NT2/D1 (cell line): ENCODE results near the gene CLRN3.

Experiments
- DNase-seq: peaks from one replicate; pipeline ENCODE4 v3.0.0-alpha.2; 2011; ENCODE audit warnings: low read depth, low spot score
- H3K27me3 ChIP-seq: 2 replicates; pipeline ENCODE4 v1.6.0; 2011; ENCODE audit warnings: mild to moderate bottlenecking; ENCODE audit not compliant: insufficient read length, insufficient read depth
- H3K36me3 ChIP-seq: 2 replicates; pipeline ENCODE4 v1.6.1; 2011; ENCODE audit warnings: mild to moderate bottlenecking, low read length, mixed read lengths; ENCODE audit not compliant: insufficient read depth, insufficient read length
- H3K4me1 ChIP-seq: 2 replicates; pipeline ENCODE4 v1.5.1; 2011; ENCODE audit not compliant: insufficient read depth, insufficient read length
- H3K4me3 ChIP-seq: 2 replicates; pipeline ENCODE4 v1.5.1; 2011; ENCODE audit warnings: low read depth; ENCODE audit not compliant: insufficient read length
- H3K9ac ChIP-seq: 2 replicates; pipeline ENCODE4 v1.6.0; 2011; ENCODE audit warnings: low read depth; ENCODE audit not compliant: insufficient read length
- H3K9me3 ChIP-seq: 2 replicates; pipeline ENCODE4 v1.5.1; 2011; ENCODE audit warnings: mild to moderate bottlenecking, low read length; ENCODE audit not compliant: insufficient read depth
- SUZ12 ChIP-seq: IDR thresholded peaks from 2 replicates; pipeline ENCODE4 v1.6.1; 2011; ENCODE audit not compliant: insufficient read length, insufficient read depth; ENCODE audit errors: extremely low read depth
- YY1 ChIP-seq: IDR thresholded peaks from 2 replicates; pipeline ENCODE4 v1.6.1; 2011; ENCODE audit not compliant: insufficient read length, insufficient read depth
- ZNF274 ChIP-seq: IDR thresholded peaks from 2 replicates; pipeline ENCODE4 v1.6.1; 2011; ENCODE audit warnings: mild to moderate bottlenecking, low read depth, low read length

Gene CLRN3

DNA sequence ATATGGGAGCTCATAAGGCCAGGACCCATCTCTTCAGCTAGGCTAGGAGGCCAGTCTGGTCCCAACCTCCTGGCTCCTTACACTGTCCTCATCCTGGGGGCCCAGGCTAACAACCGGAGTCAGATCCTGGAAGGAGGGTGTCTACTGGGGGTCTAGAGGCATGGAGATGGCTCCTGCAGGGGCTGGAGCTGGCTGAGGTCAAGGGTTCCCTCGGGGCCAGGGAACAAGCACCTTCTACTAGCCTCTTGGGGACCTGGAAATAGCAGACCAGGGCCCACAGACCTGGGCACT is 37.2 kb downstream of the CLRN3 start:
- Histone ChIP-seq H3K9me3 (no peaks in the 10 kb centered on the region), H3K4me3 (no peak overlapping the region), H3K27me3 (no peaks in the 10 kb centered on the region), H3K4me1 (peaks cover 5% of the 10 kb centered on the region), H3K36me3 (no peaks in the 10 kb centered on the region), H3K9ac (no peak overlapping the region)
- DNase-seq = no peak
- TF ChIP-seq SUZ12 (no peak), ZNF274 (no peak), YY1 (no peak)

DNA sequence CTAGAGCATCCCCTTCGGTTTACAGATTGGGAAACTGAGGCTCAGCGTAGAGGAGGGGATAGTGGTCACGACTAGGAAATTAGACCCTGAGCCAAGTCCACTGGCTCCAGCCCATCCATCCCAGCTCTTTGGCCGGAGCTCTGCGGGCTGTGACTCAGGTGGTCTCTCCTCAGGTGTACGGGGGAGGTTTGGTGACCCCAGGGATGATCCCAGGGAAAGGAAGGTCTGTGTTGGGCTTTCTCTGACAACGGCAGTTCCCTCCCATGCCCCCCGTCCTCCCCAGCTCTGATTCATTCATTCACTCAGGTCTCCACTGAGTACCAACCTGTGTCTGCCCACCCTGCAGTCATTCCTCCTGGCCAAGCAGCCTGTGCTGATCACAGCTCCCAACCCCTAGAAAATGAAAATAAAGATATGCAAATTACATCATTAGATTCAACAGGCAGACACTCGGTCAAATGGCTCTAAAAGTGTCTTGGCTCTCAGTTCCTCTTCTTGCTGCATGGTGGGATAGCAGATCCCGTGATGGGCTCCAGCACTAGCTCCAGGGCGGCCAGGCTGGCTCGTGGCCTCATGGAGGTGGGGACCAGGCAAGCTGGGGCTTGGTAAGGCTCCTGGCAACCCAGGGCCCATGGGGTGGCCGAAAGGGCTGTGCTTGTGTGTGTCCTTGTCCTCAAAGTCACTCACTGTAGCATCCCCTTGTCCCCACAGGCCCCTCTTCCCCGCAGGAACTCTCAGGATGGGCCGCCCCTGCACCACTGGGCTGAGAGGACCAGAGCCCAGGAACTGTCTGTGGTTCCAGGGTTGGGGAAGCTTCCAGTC is 37.8 kb downstream of the CLRN3 start:
- Histone ChIP-seq H3K4me1 (peaks cover 5% of the 10 kb centered on the region), H3K27me3 (no peaks in the 10 kb centered on the region), H3K9ac (no peak overlapping the region), H3K4me3 (no peak overlapping the region), H3K9me3 (no peaks in the 10 kb centered on the region), H3K36me3 (no peaks in the 10 kb centered on the region)
- TF ChIP-seq SUZ12 (no peak), YY1 (no peak), ZNF274 (no peak)
- DNase-seq = no peak

DNA sequence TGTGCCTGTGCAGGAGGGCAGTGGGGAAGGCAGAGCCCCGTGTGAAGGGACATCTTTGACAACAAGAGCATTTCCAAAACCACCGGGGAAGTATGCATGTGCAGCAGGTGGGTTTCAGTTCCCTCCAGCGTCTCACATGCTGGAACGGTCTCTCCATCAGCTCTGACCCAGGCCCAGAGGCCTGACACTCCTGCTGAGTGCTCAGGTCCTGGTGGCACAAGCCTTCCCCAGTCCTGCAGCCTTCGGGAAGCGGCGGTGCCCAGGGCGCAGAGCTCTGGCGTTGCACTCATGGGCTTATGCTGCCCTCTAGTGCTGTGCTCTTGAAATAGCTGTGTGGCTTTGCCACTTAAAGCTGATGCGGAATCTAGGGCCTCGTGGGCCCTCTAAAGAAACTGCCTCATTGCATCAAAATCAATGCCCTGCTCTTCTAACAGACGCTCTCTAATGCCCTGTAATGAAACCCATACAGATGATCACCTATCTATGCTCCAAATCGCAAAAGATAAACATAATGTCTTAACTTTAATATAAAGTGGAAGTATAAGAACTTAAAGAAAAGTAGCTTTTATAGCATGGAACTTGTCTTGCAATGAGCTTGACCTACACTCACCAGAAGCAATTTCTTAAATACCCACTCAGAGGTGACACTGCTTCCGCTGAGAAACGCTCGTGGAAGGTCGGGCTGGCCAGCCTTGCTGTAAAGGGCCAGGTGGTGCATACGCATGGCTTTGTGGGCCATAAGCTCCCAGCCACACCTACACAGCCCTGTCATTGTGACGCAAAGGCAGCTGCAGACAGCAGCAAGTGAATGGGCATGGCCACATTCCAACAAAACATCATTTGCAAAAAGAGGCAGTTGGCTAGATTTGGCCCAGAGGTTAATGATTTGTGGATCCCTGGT is 38.6 kb downstream of the CLRN3 start:
- DNase-seq = peak; percentile 18
- H3K36me3 ChIP-seq = no peaks in the 10 kb centered on the region
- TF ChIP-seq SUZ12 (no peak), YY1 (no peak), ZNF274 (no peak)
- H3K9ac ChIP-seq = no peak overlapping the region
- H3K4me1 ChIP-seq = peaks cover 5% of the 10 kb centered on the region
- H3K27me3 ChIP-seq = no peaks in the 10 kb centered on the region
- no peak overlapping the region for H3K4me3 ChIP-seq
- H3K9me3 ChIP-seq = no peaks in the 10 kb centered on the region

DNA sequence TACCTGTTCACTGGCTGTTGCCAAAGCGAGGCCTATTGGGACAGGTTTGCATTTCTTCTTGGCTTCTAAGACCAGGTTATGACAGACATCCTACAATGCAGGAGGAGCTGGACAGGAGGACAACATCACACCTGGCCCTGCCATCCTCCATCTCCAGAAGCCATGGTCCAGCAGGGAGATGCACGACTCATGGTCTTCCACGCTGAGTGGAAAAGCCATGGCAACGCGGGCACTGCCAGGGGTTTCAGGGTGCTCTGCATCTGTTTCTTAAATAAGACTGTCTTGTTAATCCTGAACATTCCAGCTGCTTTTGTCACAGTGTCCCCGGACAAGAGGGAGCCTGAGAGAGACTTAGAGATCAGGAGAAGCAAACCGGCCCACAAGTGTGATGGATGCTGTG is 40.3 kb downstream of the CLRN3 start:
- no peak overlapping the region for H3K4me3 ChIP-seq
- H3K9me3 ChIP-seq = no peaks in the 10 kb centered on the region
- peaks cover 5% of the 10 kb centered on the region for H3K4me1 ChIP-seq
- no peak overlapping the region for H3K9ac ChIP-seq
- TF ChIP-seq ZNF274 = no peak
- no peak for TF ChIP-seq SUZ12
- no peak for TF ChIP-seq YY1
- H3K36me3 ChIP-seq = no peaks in the 10 kb centered on the region
- DNase-seq = no peak
- H3K27me3 ChIP-seq = no peaks in the 10 kb centered on the region

DNA sequence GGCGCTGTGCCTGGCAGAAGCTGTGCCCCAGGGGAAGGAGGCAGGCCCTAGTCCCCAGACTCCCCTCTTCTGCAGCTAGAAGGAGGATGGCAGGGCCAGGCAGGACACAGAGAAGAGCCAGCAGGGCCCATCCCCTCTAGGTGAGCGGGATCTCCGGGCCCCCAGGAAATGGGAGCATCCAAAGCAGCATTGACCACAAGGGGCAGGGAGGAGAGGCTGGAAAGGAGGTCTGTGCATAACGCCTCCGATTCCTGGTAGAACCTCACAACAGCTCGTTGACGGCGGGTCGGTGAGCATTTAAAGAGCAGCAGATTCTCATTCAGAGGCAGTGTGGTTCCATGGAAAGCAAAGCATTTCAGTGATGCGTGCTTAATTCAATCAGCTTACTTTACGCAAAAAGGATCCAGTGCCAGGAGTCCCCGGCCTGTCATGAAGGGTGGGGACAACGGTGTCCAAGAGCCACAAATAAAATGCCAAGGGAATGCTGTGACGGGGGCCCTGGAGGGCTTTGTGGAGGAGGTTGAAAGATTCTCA is 41.0 kb downstream of the CLRN3 start:
- Histone ChIP-seq H3K36me3 (no peaks in the 10 kb centered on the region), H3K4me3 (no peak overlapping the region), H3K9me3 (no peaks in the 10 kb centered on the region), H3K9ac (no peak overlapping the region), H3K27me3 (no peaks in the 10 kb centered on the region), H3K4me1 (peaks cover 5% of the 10 kb centered on the region)
- no peak for DNase-seq
- TF ChIP-seq ZNF274 (no peak), SUZ12 (no peak), YY1 (no peak)

DNA sequence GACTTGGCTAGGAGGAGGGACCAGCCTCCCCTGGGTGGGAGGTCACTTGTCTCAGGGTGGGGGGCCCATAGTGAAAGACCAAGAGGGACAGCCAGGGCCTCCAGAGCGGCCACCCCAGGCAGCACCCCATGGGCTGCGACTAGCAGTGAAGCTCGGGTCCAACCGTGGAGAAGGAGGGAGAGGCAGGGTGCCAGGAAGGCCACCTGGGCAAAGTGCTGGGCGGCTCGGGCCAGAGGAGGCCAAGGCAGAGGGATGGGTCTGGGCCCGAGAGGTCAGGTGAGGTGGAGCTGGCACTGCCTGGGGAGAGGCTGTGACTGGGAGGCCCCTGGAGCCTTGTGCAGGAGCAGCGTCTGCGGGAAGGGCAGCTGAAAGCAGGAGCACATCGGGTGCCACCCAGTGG is 41.8 kb downstream of the CLRN3 start:
- H3K4me3 ChIP-seq = no peak overlapping the region
- no peaks in the 10 kb centered on the region for H3K9me3 ChIP-seq
- no peaks in the 10 kb centered on the region for H3K27me3 ChIP-seq
- DNase-seq = no peak
- TF ChIP-seq ZNF274 = no peak
- no peak for TF ChIP-seq YY1
- no peak for TF ChIP-seq SUZ12
- no peak overlapping the region for H3K9ac ChIP-seq
- peaks cover 5% of the 10 kb centered on the region for H3K4me1 ChIP-seq
- H3K36me3 ChIP-seq = no peaks in the 10 kb centered on the region

DNA sequence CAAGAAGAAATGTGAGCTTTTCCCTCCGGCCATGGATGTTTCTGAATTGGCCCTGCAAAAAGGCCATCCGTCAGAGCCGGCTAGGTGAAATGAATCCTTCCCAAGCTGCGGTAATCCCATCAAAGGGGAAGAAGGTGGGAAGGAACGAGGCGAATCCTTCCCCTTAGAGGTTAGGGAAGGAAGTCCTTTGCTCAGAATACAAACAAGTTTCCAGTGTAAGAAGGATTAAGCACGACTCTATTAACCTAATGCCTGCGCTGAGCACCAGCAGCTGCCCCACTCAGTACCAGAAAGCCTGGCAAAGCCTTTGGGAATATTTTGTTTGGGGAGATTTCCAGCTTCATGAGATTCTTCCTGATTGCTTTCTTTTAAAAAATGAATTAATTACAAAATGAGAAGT is 42.8 kb downstream of the CLRN3 start:
- H3K27me3 ChIP-seq = peaks cover 2% of the 10 kb centered on the region
- DNase-seq = no peak

More for the DNA sequence above, 42.8 kb downstream of the CLRN3 start:
- no peaks in the 10 kb centered on the region for H3K36me3 ChIP-seq
- TF ChIP-seq YY1 (no peak), SUZ12 (no peak), ZNF274 (no peak)
- H3K4me1 ChIP-seq = peaks cover 5% of the 10 kb centered on the region
- H3K9ac ChIP-seq = no peak overlapping the region
- H3K4me3 ChIP-seq = no peak overlapping the region
- no peaks in the 10 kb centered on the region for H3K9me3 ChIP-seq
